Type B pancreatic cell (in vitro differentiated cells): ENCODE results near the gene ZBTB44. TPM values are rescaled to one million over a fixed set of nuclear protein-coding genes. Genes with fewer than 3 reads are reported as not detected.

Experiments
- DNase-seq: peaks from one replicate; pipeline ENCODE4 v3.0.0; 2021; ENCODE audit warnings: mixed read lengths; ENCODE audit not compliant: unreplicated experiment; ENCODE audit errors: extremely low spot score
- H3K27ac Mint-ChIP-seq: 2 replicates; pipeline ENCODE4 v1.8.0; 2021; ENCODE audit warnings: mild to moderate bottlenecking, mixed read lengths
- H3K27me3 Mint-ChIP-seq: 2 replicates; pipeline ENCODE4 v1.8.0; 2021; ENCODE audit warnings: mixed read lengths
- H3K36me3 Mint-ChIP-seq: 2 replicates; pipeline ENCODE4 v1.8.0; 2021; ENCODE audit warnings: mixed read lengths
- H3K4me1 Mint-ChIP-seq: one replicate; pipeline ENCODE4 v1.8.0; 2021; ENCODE audit warnings: mixed read lengths; ENCODE audit not compliant: unreplicated experiment
- H3K4me3 Mint-ChIP-seq: 2 replicates; pipeline ENCODE4 v1.8.0; 2021; ENCODE audit warnings: mild to moderate bottlenecking, mixed read lengths
- H3K9me3 Mint-ChIP-seq: 2 replicates; pipeline ENCODE4 v1.8.0; 2021; ENCODE audit warnings: mixed read lengths
- CTCF ChIP-seq: fragments of 200-600 bp; sonication (generic); conservative IDR thresholded peaks from 2 replicates; pipeline ENCODE4 v1.5.0; 2021; ENCODE audit warnings: antibody characterized with exemption, mild to moderate bottlenecking
- total RNA-seq: library from RNA; stranded (reverse); gene quantifications from 2 replicates; pipeline ENCODE4 v1.2.1, GENCODE V29; 2021; ENCODE audit warnings: low replicate concordance

Gene ZBTB44
- total RNA-seq, 1 donor from 2014 or later: 37.3 TPM

DNA sequence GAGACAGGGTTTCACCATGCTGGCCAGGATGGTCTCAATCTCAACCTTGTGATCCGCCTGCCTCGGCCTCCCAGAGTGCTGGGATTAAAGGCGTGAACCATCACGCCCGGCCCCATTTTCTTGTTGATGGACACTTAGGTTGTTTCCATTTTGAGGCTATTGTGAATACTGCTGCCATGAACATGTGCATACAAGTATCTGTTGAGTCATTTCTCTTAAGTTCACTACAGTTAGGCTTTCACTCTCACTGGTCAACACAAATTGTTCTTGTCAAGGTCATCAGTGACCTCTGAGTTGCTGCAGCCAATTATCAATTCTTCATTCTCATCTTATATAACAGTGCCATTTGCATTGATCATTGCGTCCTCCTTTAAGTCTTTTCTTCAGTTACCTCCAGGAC is 13.0 kb upstream of the ZBTB44 start:
- TF ChIP-seq CTCF: no peak
- Mint-ChIP-seq H3K4me1 (peaks cover 4% of the 10 kb centered on the region), H3K36me3 (peaks cover 5% of the 10 kb centered on the region), H3K4me3 (no peak overlapping the region), H3K9me3 (peaks cover 10% of the 10 kb centered on the region), H3K27ac (no peak overlapping the region), H3K27me3 (no peaks in the 10 kb centered on the region)
- DNase-seq: no peak

- Mint-ChIP-seq H3K27ac (no peak overlapping the region), H3K9me3 (peaks cover 14% of the 10 kb centered on the region), H3K36me3 (peaks cover 5% of the 10 kb centered on the region), H3K4me3 (no peak overlapping the region), H3K4me1 (peaks cover 4% of the 10 kb centered on the region), H3K27me3 (no peaks in the 10 kb centered on the region)
- TF ChIP-seq CTCF: no peak
- DNase-seq: no peak
These were observed 11.0 kb upstream of the ZBTB44 start for GRCh38 chr11:130325691-130326090.

DNA sequence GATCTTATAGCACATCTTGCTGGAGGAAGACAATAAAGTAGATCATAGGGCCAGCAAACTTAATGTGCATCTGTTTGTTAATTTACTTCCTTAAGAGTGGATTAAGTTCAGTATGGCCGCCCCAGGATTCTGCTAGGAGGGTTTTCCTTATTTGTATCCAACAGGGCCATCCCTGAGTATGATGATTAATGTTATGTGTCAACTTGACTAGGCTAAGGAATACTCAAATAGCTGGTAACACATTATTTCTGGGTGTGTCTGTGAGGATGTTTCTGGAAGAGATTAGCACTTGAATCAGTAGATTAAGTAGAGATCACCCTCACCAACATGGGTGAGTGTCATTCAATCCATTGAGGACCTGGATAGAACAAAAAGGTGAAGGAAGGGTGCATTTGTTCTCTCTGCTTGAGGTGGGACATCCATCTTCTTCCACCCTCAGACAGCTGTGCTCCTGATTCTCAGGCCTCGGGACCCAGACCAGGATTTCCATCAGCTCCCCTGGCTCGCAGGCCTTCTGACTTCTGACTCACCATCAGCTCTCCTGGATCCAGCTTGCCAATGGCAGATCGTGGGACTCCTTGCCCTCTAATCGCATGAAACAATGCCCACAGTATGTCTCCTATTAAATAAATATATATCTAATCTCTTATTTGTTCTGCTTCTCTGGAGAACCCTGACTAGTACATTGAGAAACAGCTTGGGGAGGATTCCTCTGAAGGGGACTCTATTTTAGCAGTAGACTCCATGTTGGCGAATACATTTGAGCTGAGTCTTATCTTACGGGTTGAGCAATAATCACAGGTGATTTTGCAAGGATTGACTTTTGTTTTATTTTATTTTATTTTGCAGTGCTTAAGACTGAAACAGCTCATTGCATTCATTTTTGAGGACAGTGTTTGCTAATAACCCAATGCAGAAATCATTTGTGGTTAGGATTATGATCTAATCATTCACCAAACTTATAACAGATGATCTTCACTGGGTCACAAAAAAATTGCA is 9.0 kb upstream of the ZBTB44 start:
- no peak overlapping the region for H3K4me3 Mint-ChIP-seq
- H3K36me3 Mint-ChIP-seq: peaks cover 5% of the 10 kb centered on the region
- H3K27ac Mint-ChIP-seq: no peak overlapping the region
- H3K27me3 Mint-ChIP-seq: no peaks in the 10 kb centered on the region
- TF ChIP-seq CTCF: no peak
- no peak for DNase-seq
- peaks cover 17% of the 10 kb centered on the region for H3K9me3 Mint-ChIP-seq
- H3K4me1 Mint-ChIP-seq: no peaks in the 10 kb centered on the region

DNA sequence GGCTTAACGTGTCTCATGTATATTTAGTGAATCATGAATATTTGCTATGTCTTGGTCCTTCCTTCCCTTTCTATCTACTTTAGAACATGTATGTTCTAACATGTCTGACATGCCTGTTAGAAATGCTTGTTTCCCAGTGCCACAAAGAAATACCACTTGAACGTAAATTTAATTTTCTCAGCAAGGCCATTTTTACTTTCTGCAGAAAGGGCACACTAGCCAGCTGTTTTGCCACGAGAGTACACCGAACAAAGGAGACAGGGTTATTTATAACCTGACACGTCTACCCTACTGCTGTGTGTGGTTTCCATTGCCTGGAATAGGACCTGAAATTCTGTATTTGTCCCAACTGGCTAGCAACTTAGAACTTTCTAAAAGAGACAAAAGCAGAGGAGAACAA is 7.4 kb upstream of the ZBTB44 start:
- Mint-ChIP-seq H3K36me3 (no peaks in the 10 kb centered on the region), H3K27me3 (no peaks in the 10 kb centered on the region), H3K4me1 (no peaks in the 10 kb centered on the region), H3K9me3 (peaks cover 7% of the 10 kb centered on the region), H3K4me3 (no peak overlapping the region), H3K27ac (no peak overlapping the region)
- no peak for DNase-seq
- TF ChIP-seq CTCF: no peak

GRCh38 chr11:130318031-130318673 is 3.4 kb upstream of the ZBTB44 start:
- peaks cover 9% of the 10 kb centered on the region for H3K4me1 Mint-ChIP-seq
- no peak overlapping the region for H3K27ac Mint-ChIP-seq
- no peak for TF ChIP-seq CTCF
- peaks cover 7% of the 10 kb centered on the region for H3K9me3 Mint-ChIP-seq
- H3K4me3 Mint-ChIP-seq: no peak overlapping the region
- H3K36me3 Mint-ChIP-seq: no peaks in the 10 kb centered on the region
- no peaks in the 10 kb centered on the region for H3K27me3 Mint-ChIP-seq
- no peak for DNase-seq
